Kidney capillary endothelial cell (primary cell): ENCODE data around the gene PIP5K1C.
"Not testable (repeated sequence)": the region's sequence is repeated elsewhere in the genome, so short reads cannot be mapped to it uniquely, and the experiment has no call there.

Source experiments
- DNase-seq: peaks from one replicate; pipeline ENCODE4 v3.0.0-alpha.2; 2018; ENCODE audit warnings: low spot score

PIP5K1C gene

DNA sequence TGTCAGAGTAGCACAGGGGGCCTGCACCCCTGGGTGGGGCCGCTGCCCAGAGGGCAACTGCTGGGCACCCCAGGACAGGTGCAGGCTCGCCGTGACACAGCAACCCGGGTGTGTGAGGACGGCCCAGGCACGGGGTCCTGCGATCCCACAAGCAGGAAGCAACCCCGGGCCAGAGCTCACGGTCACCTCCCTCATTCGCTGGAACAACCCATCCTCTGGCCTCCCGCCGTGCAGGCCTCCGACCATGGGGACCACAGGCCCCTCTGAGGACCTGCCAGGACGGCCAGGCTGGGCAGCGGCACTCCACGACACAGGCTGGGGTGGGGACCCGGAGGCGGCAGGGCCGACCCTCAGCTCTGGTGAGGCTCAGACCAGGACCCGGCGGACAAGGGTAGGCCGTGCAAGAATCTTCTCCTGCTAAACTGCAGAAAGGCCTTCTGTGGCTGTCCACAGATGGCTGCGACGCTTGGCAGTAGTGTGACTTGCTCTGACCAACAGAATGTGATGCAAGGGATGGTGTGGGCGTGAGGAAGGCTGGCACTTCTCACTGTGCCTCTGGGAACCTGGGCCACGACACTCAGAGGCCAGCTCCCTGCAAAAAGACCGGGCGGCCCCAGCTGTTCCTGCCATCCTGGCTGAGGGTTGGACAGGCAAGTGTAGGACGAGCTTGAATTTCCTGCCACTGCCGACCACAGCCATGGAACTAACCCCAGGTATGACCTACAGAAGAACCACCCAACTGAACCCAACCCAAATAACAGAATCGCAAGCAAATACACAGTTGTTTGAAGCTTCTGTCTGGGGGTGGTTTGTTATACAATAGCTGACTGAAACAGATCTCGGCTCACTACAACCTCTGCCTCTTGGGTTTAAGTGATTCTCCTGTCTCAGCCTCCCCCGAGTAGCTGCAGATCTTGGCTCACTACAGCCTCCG is 26.5 kb downstream of the PIP5K1C start:
- no peak for DNase-seq

DNA sequence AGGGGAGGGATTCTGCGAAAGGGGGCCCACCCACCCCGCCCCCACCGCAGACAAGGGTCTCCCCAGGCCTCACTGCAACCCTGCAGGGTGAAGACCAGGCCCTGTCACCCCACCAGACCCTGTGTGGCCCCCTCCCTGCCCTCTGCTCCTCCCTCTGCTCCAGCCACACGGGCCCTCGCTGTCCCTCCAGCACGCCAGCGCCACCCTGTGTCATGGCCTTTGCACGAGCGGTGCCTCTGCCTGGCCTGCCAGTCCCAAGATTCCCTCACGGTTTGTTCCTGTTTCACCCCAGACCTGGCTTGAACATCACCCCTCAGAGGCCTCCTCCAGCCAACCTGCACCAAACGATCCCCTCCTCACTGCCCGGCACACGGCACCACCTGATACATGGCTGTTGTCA is 27.3 kb downstream of the PIP5K1C start:
- no peak for DNase-seq

DNA sequence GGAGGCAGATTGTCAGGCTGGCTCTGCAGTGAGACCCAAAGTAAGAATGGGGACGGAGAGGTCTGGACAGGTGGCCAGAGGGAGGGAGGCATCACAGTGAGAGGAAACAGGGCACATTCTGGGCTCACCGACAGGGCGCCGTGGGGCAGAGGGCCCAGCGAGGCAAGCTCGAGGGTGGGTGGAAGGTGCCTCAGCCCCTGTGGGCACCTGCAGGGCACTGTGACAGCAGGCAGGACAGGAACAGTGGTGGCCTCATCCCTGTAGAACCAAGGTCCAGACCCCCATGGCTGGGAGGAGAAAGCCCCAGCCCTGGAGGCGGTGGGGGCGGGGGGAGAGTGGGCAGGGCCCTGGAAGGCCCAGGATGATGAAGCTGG is 27.7 kb downstream of the PIP5K1C start:
- DNase-seq, result no peak

DNA sequence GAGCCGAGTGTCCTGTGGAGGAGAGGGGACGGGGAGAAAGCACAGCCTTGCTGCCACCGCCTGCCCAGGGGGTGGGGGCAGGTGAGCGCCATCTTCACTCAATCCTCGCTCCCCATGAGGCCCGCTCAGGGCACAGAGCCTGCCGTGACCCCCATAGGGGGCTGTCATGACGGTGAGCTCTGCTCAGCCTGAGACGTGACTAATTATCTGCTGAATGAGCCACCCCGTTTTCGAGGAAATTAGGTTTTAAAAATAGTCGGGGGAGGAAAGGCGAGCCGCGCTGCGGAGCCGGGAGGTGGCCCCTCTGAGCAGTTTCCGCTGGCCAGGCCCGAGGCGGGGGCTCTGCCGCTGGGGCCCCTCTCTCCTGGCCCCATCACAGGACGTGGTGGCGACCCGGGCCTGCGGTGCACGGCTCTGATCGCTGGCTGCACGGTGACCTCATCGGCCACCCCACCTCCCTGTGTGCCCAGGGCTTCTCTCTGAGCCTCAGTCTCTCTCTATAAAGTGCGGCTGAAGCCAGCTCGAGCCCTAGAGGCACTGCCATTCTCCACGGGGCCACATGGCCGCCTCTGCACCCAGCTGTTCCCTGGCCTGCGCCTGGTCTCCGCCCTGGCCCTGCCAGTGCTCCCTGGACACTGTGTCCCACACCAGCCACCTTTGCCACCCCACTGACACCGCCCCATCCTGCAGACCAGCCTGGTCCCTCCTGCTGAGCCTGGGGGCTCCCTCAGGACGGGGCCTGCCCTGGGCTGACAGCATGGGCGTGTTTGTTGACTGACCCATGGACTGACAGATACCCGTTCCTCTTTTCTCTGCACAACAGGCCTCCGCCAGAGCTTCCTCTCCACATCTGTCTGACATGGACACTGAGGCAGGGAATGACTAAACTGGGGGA is 28.3 kb downstream of the PIP5K1C start:
- peak; percentile 64 for DNase-seq

DNA sequence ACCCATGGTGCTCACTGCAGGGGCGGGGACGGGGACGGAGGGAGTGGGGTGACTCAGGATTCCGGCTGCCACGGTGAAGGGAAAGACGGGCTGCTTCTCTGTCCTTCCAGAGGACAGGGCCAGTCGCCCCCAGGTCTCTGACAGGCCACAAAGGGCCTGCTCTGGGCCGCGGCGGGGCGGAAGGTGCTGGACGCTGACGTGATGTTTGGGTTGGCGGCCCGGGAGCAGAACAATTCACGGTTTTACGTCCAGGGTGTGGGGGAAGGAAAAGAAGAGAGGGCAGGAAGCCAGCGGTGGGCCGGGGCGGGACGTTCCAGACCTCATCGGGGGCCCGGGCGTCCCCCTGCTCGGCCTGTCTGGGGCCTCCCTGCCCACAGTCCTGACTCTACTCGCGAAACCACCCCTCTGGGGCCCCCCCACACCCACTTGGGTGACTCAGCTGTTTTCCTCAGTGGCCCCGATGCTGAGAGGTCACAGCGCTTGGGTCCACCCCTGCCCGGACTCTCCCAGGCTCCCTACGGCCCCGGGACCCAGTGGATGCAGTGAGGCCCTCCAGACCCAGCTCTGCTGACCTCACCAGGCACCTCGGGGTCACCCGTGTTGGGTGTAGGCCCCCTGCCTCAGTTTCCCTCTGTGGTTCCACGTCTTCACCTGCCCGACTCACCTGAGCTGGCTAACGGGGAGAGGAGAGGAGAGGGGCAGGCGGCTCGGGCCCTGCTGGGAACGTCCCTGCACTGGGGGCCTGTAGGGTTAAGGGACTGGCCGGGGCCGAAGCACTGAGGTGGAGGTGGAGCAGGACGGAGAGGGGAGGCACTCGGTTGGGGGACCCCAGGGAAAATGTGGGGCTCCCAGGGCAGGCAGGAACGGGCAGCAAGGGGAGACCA is 29.2 kb downstream of the PIP5K1C start:
- DNase-seq, result peak; percentile 83

DNA sequence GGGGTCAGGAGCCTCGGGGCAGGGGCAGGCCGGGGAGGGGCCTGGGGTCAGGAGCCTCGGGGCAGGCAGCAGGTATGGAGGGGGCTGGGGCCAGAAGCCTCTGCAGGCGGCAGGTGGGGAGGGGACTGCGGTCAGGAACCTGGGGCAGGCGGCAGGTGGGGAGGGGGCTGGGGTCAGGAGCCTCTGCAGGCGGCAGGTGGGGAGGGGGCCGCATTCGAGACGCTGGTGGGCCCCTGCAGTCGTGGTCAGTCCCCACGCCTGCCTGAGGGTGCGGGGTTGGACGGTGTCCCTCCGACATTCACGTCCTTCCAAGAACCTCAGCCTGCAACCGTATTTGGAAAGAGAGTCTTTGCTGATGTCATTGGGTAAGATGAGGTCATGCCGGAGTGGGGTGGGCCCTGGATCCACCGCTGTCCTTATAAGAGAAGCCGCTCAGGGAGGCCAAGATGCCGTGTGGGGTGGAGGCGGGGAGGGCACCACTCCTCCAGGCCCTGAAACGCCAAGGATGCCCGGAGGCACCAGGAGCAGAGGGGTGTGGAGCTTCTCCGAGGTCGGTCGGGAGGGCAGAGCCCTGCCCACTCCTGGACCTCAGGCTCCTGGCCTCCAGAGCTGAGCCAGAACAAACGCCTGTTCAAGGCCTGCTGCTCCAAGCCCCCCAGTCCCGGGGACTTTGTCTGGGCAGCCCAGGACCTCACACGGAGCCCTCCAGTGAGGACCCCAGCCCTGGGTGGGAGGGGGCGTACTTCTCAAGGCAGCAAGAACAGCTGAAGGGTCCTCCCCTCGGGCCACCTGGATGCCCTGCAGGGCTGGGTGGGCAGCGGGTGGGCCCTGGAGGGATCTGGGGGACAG is 30.1 kb downstream of the PIP5K1C start:
- peak; percentile 61 for DNase-seq

DNA sequence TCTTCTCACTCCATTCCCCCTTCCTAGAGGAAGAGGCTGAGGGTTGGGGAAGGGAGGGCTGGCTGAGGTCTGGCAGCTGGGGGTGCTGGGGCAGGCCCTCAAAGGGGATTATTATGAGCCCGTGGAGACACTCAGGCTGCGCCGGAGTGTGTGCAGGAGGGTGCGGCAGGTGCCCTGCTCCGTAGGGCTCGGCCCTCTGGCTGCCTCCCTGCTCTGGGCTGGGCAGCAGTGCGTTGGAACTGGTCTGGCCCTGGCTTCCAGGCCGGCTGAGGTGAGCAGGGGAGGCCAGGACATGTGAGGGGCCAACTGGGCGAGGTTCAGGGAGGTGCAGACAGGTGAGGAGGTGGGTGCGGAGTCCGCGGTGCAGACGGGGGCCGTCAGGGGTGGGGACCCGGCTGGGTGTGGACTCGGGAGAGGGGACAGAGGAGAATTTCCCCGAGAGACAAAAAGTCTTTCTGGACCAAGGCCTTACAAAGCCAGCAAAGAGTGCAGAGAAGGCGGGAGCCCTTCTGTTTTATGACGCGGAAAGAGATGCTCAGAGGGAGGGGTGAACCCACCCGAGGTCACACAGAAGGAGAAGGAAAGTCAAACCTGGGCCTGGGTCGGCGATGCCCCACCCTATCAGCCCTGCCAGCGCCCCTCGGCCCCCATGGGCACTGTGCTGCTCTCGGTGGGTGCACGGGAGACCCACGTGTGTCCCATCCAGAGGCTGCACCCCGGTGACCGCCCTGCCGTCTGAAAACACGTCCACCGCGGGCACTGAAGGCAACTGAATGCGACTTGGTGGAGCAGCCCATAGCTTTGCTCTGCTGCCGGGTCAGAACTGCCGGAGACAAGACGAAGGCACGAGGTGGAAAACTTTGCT is 31.0 kb downstream of the PIP5K1C start:
- DNase-seq, result no peak

DNA sequence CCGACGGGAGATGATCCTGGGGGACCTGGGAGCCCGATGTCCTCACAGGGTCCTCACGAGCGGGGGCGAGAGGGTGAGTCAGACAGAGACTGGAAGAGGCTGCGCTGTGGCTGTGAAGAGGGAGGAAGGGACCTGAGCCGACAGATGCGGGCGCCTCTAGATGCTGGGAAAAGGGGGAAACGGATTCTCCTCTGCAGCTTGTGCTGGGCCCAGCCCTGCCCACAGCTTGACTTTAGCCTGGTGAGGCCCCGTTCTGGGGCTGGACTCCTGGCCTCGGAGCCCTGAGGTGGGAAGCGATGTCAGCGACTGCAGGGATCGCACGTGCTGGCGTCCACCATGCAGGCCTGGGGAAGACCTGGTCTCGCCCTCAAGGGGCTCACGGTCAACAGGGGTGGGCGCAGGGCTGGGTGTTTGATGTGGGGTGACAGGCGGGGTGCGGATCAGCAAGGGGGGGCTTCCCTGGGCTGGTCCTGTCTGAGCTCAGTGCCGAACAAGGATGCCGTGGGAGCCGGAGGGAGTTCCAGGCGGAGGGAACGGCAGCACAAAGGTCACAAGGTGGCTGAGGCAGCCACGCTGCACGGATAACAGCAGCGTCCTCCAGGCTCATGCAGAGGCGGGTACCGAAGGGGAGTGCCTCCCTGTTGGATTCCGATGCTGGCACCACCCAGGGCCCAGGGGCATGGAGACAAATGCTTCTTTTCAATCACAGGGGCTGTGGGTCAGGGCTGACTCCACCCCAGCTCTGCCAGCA is 31.8 kb downstream of the PIP5K1C start:
- DNase-seq, result no peak

DNA sequence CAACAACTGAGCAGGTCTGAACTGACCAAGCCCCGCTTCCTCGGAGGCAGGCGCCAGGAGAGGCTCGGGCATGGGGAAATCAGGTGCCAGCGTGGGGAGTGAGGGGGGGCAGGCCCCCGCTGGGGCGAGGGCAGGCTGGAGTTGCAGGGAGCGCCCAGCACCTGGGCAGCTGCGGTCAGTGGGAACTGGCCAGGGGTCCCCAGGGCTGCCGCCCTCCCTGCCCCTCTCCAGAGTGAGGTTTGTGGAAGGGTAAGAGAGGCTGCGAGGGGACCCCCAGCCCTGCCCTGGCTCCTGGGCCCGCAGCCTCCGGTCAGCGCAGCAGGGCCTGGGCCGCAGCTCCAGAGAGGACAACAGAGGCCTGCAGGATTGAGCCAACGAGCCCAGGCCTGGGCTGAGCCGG is 32.5 kb downstream of the PIP5K1C start:
- no peak for DNase-seq

DNA sequence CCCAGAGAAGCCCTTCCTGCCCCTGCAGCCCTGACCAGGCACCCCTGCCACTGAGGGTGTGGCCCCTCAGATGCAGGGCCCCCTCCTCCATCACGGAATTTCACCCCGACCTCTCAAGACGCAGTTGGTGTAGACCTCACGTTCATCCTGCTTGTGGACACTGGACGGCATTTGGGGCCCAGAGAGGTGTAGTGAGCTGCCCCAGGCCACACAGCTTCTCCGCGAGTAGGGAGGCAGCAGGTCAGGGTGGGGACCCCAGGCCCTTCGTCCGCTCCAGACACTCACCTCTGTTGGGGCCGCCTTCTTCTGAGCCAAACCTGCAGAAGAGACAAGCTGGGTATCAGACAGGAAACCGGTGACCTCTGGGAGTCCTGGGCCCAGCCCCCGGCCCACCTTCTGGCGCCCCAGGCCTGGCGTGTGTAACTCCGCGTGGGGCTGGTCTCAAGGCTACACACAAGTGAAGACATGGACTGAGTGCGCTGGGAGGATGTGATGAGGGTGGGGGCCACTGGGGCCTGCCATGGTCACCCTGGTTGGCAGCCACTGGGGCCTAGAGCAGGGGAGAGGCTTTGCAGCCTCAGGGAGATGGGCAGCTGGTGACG is 33.1 kb downstream of the PIP5K1C start:
- no peak for DNase-seq

DNA sequence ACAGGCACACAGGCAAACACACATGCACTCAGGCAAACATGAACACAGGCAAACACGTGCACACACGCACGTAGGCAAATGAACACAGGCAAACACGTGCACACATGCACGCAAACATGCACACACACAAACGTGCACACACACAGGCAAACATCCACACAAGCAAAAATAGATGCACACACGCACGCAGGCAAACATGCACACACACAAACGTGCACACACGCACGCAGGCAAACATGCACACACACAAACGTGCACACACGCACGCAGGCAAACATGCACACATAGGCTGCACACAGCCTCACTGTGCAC is 33.8 kb downstream of the PIP5K1C start:
- DNase-seq, result not testable (repeated sequence)

DNA sequence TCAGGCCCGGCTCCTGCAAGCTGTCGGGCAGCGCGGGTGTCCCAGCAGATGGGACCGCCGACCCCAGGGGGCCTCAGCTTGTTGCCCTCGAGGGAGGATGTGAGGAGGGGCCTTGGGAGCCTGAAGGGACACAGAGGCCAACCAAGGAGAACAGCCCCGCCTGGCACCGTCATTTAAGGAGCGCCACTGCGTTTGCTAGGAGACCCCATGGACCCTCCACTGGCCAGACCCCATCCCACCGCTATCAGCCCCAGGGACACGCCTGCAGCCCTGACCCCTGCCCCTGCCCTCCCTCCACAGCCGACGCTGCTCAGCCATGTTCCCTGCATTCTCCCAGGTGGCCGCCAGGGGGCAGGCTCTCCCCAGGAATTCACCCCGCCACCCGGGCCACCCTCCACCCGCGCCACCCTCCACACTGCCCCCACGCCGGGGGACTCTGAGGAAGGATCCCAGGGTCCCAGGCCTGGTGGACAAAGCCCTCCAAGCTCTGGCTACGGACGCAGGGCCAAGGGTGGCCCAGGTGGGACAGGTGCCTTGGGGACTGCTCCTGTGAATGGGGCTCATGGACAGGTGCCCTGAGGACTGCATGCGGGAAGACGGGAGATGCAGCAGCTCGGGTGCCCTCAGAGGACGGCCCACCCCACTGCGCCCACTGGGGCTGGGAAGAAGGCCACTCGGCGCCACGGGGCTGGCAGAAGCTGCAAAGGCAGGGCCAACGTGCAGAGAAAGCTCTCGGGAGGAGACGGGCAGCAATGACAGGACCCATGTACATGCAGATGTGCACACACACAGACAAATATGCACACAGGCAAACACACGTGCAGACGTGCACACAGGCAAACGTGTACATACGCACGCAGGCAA is 34.4 kb downstream of the PIP5K1C start:
- peak; percentile 36 for DNase-seq

DNA sequence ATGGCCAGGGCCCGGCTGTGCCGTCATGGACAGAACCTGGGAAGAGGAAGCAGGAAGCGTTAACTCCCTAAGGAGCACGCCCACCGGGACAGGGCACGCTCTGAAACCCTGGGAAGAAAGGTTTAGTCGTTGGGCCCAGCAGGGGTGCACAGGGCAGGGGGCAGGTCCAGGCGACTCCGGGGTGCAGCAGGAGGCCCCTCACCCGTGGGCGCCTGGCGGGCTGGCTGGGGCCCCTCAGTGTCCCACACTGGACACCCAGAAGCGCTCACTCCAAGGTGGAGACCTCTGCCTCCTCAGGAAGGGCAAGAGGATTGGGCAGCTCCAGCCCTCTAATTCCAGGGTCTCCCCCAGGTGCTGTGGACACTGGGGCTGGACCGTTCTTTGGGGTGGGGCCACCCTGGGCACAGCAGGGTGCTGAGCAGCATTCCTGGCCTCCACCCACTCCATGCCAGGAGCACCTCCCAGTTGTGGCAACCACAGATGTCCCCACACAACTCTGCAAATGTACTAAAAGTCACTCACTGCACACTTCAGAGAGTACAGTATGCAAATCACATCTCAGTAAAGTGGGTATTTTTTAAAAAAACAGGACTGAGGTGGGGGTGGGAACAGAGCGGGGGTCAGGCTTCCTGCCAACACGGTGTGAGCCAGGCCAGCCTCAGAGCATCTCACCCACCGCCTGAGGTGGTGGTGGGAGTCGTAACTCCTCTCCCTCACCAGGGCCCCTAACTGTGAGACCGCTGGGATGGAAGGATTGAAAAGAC is 35.2 kb downstream of the PIP5K1C start:
- no peak for DNase-seq

DNA sequence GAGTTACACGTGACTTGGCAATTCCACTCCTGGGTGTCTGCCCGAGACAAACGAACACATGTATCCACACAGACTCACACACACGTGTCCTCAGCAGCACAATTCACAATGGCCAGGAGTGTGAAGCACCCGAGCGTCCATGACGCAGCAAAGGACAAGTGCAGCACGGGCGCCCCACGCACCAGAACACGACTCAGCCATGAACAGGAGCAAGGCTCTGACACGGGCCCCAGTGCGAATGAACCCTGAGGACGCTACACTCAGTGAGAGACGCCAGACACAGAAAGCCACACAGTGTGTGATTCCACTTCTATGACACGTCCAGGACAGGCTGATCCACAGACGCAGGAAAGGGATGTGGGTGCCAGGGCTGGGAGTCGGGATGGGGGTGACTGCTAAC is 36.4 kb downstream of the PIP5K1C start:
- no peak for DNase-seq

DNA sequence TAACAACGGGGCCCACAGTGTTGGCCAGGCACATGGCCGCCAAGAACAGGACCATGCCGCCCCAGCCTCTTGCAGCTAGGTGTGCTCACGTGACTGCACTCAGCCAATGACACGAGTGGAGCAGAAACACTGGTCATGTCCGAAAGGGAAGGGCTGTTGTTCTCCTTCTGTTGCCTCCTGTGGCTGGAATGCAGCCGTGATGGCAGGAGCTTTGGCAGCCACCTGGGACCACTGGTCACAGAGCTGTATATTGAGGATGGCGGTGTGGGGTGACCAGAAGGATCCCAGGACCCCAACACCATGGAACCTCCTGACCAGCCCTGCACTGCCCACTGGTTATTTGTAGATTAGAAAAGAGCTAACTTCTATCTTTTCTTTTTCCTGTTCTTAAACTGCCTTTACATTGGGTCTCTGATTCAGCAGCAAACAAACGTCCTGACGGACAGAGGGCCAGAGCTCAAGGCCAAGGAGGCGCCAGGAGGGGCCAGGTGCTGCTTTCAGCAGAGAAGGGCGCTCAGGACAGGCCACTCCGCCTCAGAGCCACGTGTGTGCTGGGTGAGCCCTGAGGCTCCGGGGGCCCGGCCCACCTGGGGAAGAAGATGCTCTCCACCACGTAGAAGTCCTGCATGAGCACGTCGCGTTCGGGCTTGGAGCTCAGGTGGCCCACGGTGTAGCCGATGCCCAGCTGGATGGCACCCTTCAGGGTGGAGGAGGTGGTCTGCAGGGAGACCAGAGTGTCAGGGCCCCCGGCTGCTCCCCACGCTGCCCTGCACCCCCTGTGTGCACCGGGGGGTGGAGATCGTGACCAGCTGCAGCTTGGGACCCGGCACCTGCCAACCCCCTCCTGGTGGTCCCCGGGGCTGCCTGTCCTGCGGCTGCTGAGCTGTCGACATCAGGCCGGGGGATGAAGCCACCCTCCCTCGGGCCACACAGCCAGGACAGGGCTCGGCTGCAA is 38.7 kb downstream of the PIP5K1C start:
- DNase-seq, result no peak
